DOHH2 (cell line): ENCODE data around the gene POLE3.
"Not testable (repeated sequence)": the region's sequence is repeated elsewhere in the genome, so short reads cannot be mapped to it uniquely, and the experiment has no call there.

Source experiments
- H3F3A ChIP-seq: fragments of 200-600 bp; sonication (generic), shearing (Covaris generic); 2 replicates; pipeline ENCODE4 v1.6.0; 2016; ENCODE audit warnings: antibody characterized with exemption, mild to moderate bottlenecking; ENCODE audit not compliant: control insufficient read depth, insufficient read depth
- H3K27ac ChIP-seq: fragments of 200-600 bp; sonication (generic); 2 replicates; pipeline ENCODE4 v1.5.1; 2014; ENCODE audit warnings: low read depth, mild to moderate bottlenecking, low read length, moderate library complexity
- H3K27me3 ChIP-seq: fragments of 200-600 bp; sonication (generic); 2 replicates; pipeline ENCODE4 v1.6.1; 2014; ENCODE audit warnings: mild to moderate bottlenecking, low read length, mixed read lengths; ENCODE audit not compliant: control insufficient read depth
- H3K36me3 ChIP-seq: fragments of 200-600 bp; sonication (generic); 2 replicates; pipeline ENCODE4 v1.6.1; 2014; ENCODE audit warnings: mild to moderate bottlenecking, low read length, moderate library complexity, mixed read lengths; ENCODE audit not compliant: control insufficient read depth
- H3K4me1 ChIP-seq: fragments of 200-600 bp; sonication (generic); 2 replicates; pipeline ENCODE4 v1.6.1; 2014; ENCODE audit warnings: mild to moderate bottlenecking, low read length, mixed read lengths; ENCODE audit not compliant: control insufficient read depth
- H3K4me2 ChIP-seq: fragments of 200-600 bp; sonication (generic); 2 replicates; pipeline ENCODE4 v1.6.0; 2014; ENCODE audit warnings: mild to moderate bottlenecking, low read length, moderate library complexity
- H3K4me3 ChIP-seq: fragments of 200-600 bp; sonication (generic); 2 replicates; pipeline ENCODE4 v1.5.1; 2014; ENCODE audit warnings: mild to moderate bottlenecking, low read length, mixed read lengths
- H3K79me2 ChIP-seq: fragments of 200-600 bp; sonication (generic); 2 replicates; pipeline ENCODE4 v1.6.1; 2014; ENCODE audit warnings: mild to moderate bottlenecking, low read length, mixed read lengths; ENCODE audit not compliant: control insufficient read depth
- H3K9me2 ChIP-seq: fragments of 200-600 bp; sonication (generic); replicated peaks from 2 replicates; pipeline ENCODE4 v1.6.1; 2014; ENCODE audit warnings: mild to moderate bottlenecking, low read length, mixed read lengths; ENCODE audit not compliant: control insufficient read depth
- H3K9me3 ChIP-seq: fragments of 200-600 bp; sonication (generic); 2 replicates; pipeline ENCODE4 v1.6.1; 2014; ENCODE audit warnings: antibody characterized with exemption, low read length, mixed read lengths; ENCODE audit not compliant: control insufficient read depth, insufficient read depth
- H4K20me1 ChIP-seq: fragments of 200-600 bp; sonication (generic); 2 replicates; pipeline ENCODE4 v1.6.0; 2014; ENCODE audit warnings: low read depth, mild to moderate bottlenecking, antibody characterized with exemption, low read length, moderate library complexity; ENCODE audit not compliant: control insufficient read depth, insufficient read depth
- EZH2phosphoT487 ChIP-seq: fragments of 200-600 bp; sonication (generic); IDR thresholded peaks from 2 replicates; pipeline ENCODE4 v1.6.1; 2017; ENCODE audit warnings: borderline replicate concordance, mild to moderate bottlenecking, antibody characterized with exemption, low read length, moderate library complexity, mixed read lengths
- TF ChIP-seq, protein P1 (sequence below): fragments of 200-600 bp; sonication (generic); IDR thresholded peaks from one replicate; pipeline ENCODE4 v1.5.1; 2014; ENCODE audit warnings: antibody characterized with exemption, mild to moderate bottlenecking, low read depth, low read length; ENCODE audit not compliant: poor library complexity, severe bottlenecking

POLE3 gene

DNA sequence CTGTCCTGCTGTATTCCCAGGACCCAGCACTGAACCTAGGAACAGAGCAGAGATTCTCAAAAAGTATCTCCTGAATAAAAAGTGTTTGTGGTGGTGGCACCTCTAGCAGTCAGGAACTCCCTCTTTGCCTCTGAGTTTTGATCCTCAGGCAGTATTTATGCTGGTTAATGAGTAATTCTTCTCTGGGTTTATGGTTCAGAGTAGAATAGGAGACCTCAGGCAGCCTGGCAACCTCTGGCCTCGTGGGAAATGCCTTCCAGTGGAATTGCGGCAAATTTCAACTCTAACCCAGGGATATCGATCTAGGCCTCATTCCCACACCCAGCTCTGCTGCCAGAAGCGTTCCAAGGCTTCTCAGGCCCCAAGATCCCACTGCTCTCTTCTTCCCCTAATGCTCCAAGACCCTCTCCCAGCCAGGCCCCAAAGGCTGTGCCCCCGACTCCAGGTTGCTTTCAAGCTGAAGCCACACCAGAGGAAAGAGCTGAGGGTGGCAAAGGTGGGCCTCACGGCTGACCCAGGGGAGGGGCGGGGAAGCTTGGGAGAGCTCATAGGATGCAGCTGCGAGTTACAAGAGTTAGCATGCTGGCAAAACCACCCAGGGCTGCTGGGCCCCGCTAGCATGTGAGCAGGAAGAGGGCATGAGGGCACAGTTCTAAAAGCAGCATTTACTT, 22.8 kb downstream of the POLE3 start:
- Histone ChIP-seq H3K9me3 (no peaks in the 10 kb centered on the region), H4K20me1 (no peaks in the 10 kb centered on the region), H3K4me1 (no peaks in the 10 kb centered on the region), H3F3A (no peaks in the 10 kb centered on the region), H3K36me3 (peaks cover 5% of the 10 kb centered on the region; the same call in 1 of the 2 replicates), H3K79me2 (no peaks in the 10 kb centered on the region), H3K27me3 (no peaks in the 10 kb centered on the region), H3K9me2 (no peaks in the 10 kb centered on the region), H3K4me2 (no peak overlapping the region), H3K4me3 (no peak overlapping the region), H3K27ac (no peak overlapping the region)
- TF ChIP-seq, protein P1, sequence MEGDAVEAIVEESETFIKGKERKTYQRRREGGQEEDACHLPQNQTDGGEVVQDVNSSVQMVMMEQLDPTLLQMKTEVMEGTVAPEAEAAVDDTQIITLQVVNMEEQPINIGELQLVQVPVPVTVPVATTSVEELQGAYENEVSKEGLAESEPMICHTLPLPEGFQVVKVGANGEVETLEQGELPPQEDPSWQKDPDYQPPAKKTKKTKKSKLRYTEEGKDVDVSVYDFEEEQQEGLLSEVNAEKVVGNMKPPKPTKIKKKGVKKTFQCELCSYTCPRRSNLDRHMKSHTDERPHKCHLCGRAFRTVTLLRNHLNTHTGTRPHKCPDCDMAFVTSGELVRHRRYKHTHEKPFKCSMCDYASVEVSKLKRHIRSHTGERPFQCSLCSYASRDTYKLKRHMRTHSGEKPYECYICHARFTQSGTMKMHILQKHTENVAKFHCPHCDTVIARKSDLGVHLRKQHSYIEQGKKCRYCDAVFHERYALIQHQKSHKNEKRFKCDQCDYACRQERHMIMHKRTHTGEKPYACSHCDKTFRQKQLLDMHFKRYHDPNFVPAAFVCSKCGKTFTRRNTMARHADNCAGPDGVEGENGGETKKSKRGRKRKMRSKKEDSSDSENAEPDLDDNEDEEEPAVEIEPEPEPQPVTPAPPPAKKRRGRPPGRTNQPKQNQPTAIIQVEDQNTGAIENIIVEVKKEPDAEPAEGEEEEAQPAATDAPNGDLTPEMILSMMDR, result no peak
- TF ChIP-seq EZH2phosphoT487, result no peak

DNA sequence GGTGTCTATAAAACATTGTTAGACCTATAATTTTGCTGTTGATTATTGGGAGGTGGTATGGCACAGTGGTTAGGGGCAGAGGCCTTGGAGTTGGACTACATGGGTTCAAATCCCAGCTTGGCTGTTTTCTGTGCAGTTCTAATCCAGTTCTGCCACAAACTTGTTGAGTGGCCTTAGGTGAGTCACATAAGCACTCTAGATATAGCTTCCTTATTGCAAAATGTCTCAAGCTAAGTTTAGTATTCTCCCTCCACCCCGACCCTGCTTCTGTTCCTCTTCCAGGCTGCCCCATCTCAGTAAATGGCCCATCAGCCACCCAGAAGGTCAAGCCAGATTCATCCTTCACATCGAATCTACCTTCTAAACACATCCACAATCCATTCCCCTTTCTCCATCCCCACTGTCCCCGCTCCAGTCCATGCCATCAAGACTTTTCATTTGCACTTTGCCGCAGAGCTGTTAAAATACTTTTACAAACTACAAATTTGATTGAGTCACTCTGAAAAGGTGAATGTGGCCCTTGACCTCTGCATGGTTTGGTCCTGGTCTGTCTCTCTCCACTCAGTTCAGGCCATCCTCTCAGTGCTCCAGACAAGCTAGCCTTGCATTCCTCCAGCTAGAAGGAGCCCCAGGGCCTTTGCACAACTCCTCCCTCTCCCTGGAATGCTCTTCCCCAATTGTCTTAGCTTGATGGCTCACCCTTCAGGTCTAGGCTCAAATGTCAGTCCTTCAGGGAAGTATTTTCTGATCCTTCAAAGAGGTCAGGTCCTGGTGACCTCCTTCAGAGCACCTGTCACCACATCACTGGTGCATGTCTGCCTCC, 23.7 kb downstream of the POLE3 start:
- TF ChIP-seq, protein P1, result no peak
- TF ChIP-seq EZH2phosphoT487, result no peak
- Histone ChIP-seq H3K9me3 (no peaks in the 10 kb centered on the region), H3K36me3 (peaks cover 5% of the 10 kb centered on the region; the same call in 1 of the 2 replicates), H3K4me2 (no peak overlapping the region), H3K27ac (no peak overlapping the region), H3K9me2 (no peaks in the 10 kb centered on the region), H4K20me1 (no peaks in the 10 kb centered on the region), H3K4me3 (no peak overlapping the region), H3F3A (no peaks in the 10 kb centered on the region), H3K4me1 (no peaks in the 10 kb centered on the region), H3K79me2 (no peaks in the 10 kb centered on the region), H3K27me3 (no peaks in the 10 kb centered on the region)

DNA sequence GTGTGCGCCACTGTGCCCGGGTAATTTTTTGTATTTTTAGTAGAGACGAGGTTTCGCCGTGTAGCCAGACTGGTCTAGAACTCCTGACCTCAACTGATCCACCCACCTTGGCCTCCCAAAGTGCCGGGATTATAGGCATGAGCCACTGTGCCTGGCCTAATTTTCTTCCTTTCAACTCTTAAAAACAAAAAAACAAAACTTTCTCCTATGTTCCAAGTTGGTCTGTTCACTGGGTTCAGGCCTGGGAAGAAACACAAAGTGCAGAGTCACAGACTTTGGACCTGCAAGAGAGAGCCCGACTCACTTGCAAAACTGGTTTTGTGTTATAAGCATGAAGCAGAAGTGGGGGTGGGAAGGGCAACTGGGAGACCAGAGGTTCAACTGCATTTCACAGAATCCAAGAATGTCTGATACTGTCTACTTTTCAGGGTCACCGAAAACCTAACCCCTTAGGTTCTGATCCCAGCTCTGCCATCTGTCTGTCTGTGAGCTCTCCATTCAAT, 28.5 kb downstream of the POLE3 start:
- Histone ChIP-seq H3K36me3 (no peaks in the 10 kb centered on the region), H3K9me3 (no peaks in the 10 kb centered on the region), H3K9me2 (no peaks in the 10 kb centered on the region), H3F3A (no peaks in the 10 kb centered on the region), H3K27ac (no peak overlapping the region), H3K4me1 (peaks cover 12% of the 10 kb centered on the region), H3K27me3 (no peaks in the 10 kb centered on the region), H3K79me2 (no peaks in the 10 kb centered on the region), H4K20me1 (no peaks in the 10 kb centered on the region), H3K4me3 (no peak overlapping the region), H3K4me2 (no peak overlapping the region)
- TF ChIP-seq, protein P1, result no peak
- TF ChIP-seq EZH2phosphoT487, result no peak

DNA sequence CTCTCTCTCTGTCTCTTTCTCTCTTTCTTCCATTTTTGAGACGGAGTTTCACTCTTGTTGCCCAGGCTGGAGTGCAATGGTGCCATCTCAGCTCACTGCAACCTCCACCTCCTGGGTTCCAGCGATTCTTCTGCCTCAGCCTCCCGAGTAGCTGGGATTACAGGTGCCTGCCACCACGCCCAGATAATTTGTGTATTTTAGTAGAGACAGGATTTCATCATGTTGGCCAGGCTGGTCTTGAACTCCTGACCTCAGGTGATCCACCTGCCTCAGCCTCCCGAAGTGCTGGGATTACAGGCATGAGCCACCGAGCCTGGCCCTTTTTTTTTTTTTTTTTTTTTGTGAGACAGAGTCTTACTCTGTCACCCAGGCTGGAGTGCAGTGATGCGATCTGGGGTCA, 29.0 kb downstream of the POLE3 start:
- H3K79me2 ChIP-seq, H3K9me3 ChIP-seq, H4K20me1 ChIP-seq, H3K4me2 ChIP-seq, H3F3A ChIP-seq, H3K36me3 ChIP-seq, H3K4me3 ChIP-seq, H3K27ac ChIP-seq, H3K27me3 ChIP-seq, H3K9me2 ChIP-seq: not testable (repeated sequence)
- peaks cover 12% of the 10 kb centered on the region for H3K4me1 ChIP-seq
